Neural cell (in vitro differentiated cells): Measurements from ENCODE around the gene DSCAML1. TPM values are rescaled to one million over a fixed set of nuclear protein-coding genes. Genes with fewer than 3 reads are reported as not detected.
"Not testable (repeated sequence)": the region's sequence is repeated elsewhere in the genome, so short reads cannot be mapped to it uniquely, and the experiment has no call there.

ENCODE experiments used
- H2AFZ ChIP-seq: fragments of 200-600, 300-800 bp; sonication (generic), shearing (Covaris generic); 2 replicates; pipeline ENCODE4 v1.6.0; 2014; ENCODE audit warnings: low read depth, mild to moderate bottlenecking, antibody characterized with exemption, low read length, moderate library complexity
- H3F3A ChIP-seq: fragments of 200-600 bp; shearing (Covaris generic); 2 replicates; pipeline ENCODE4 v1.6.1; 2016; ENCODE audit warnings: mild to moderate bottlenecking, moderate library complexity, mixed read lengths, antibody characterized with exemption, low read length; ENCODE audit not compliant: insufficient read depth, poor library complexity, severe bottlenecking
- H3K27ac ChIP-seq: fragments of 200-600, 300-800 bp; sonication (generic), shearing (Covaris generic); 2 replicates; pipeline ENCODE4 v1.5.1; 2014; ENCODE audit warnings: mild to moderate bottlenecking, low read length, moderate library complexity
- H3K27me3 ChIP-seq: fragments of 300-800, 200-600 bp; sonication (generic), shearing (Covaris generic); 2 replicates; pipeline ENCODE4 v1.6.0; 2014; ENCODE audit warnings: mild to moderate bottlenecking, low read depth, low read length, moderate library complexity; ENCODE audit not compliant: insufficient read depth
- H3K36me3 ChIP-seq: fragments of 300-800, 200-600 bp; sonication (generic), shearing (Covaris generic); 2 replicates; pipeline ENCODE4 v1.5.1; 2014; ENCODE audit warnings: mild to moderate bottlenecking, antibody characterized with exemption, low read length, moderate library complexity; ENCODE audit not compliant: insufficient read depth
- H3K4me2 ChIP-seq: fragments of 300-800, 200-600 bp; sonication (generic), shearing (Covaris generic); 2 replicates; pipeline ENCODE4 v1.6.0; 2014; ENCODE audit warnings: mild to moderate bottlenecking, low read length
- H3K4me3 ChIP-seq: fragments of 300-800, 200-600 bp; sonication (generic), shearing (Covaris generic); 2 replicates; pipeline ENCODE4 v1.5.1; 2014; ENCODE audit warnings: mild to moderate bottlenecking, low read length, moderate library complexity
- H3K79me2 ChIP-seq: fragments of 200-600 bp; shearing (Covaris generic); replicated peaks from 2 replicates; pipeline ENCODE4 v1.6.0; 2014; ENCODE audit warnings: mild to moderate bottlenecking, low read length, moderate library complexity; ENCODE audit not compliant: insufficient read depth
- H3K9ac ChIP-seq: fragments of 300-800, 200-600 bp; sonication (generic), shearing (Covaris generic); 2 replicates; pipeline ENCODE4 v1.6.1; 2016; ENCODE audit warnings: mild to moderate bottlenecking, low read length, mixed read lengths
- H3K9me2 ChIP-seq: fragments of 200-600 bp; shearing (Covaris generic); 2 replicates; pipeline ENCODE4 v1.6.1; 2016; ENCODE audit warnings: mild to moderate bottlenecking, low read length, mixed read lengths; ENCODE audit not compliant: insufficient read depth
- H3K9me3 ChIP-seq: fragments of 200-600, 300-800 bp; sonication (generic), shearing (Covaris generic); 2 replicates; pipeline ENCODE4 v1.6.1; 2016; ENCODE audit warnings: mild to moderate bottlenecking, mixed run types, low read length, moderate library complexity, mixed read lengths
- H4K20me1 ChIP-seq: fragments of 200-600 bp; shearing (Covaris generic); 2 replicates; pipeline ENCODE4 v1.6.1; 2016; ENCODE audit warnings: mild to moderate bottlenecking, mixed run types; ENCODE audit not compliant: insufficient read depth
- CTCF ChIP-seq: fragments of 450-650 bp; IDR thresholded peaks from 2 replicates; pipeline ENCODE4 v1.5.1; 2014; ENCODE audit warnings: antibody characterized with exemption, mild to moderate bottlenecking, moderate library complexity; ENCODE audit not compliant: poor library complexity, severe bottlenecking
- EP300 ChIP-seq: fragments of 450-650 bp; conservative IDR thresholded peaks from 2 replicates; pipeline ENCODE4 v1.6.1; 2014; ENCODE audit warnings: antibody characterized with exemption, mild to moderate bottlenecking, moderate library complexity; ENCODE audit not compliant: poor library complexity, severe bottlenecking
- EZH2 ChIP-seq: fragments of 200-600, 300-800 bp; shearing (Covaris generic), sonication (generic); IDR thresholded peaks from 2 replicates; pipeline ENCODE4 v1.6.1; 2014; ENCODE audit warnings: antibody characterized with exemption, low read length, borderline replicate concordance, mild to moderate bottlenecking; ENCODE audit not compliant: insufficient read depth, poor library complexity, severe bottlenecking
- MXI1 ChIP-seq: fragments of 450-650 bp; conservative IDR thresholded peaks from 2 replicates; pipeline ENCODE4 v1.6.1; 2014; ENCODE audit warnings: antibody characterized with exemption, mild to moderate bottlenecking; ENCODE audit not compliant: poor library complexity, severe bottlenecking
- POLR2AphosphoS5 ChIP-seq: IDR thresholded peaks from 2 replicates; pipeline ENCODE4 v1.6.1; 2012
- RAD21 ChIP-seq: fragments of 450-650 bp; conservative IDR thresholded peaks from 2 replicates; pipeline ENCODE4 v1.6.1; 2014; ENCODE audit warnings: antibody characterized with exemption, mild to moderate bottlenecking, moderate library complexity
- REST ChIP-seq: IDR thresholded peaks from 2 replicates; pipeline ENCODE4 v1.6.1; 2012; ENCODE audit warnings: borderline replicate concordance
- SMC3 ChIP-seq: fragments of 450-650 bp; conservative IDR thresholded peaks from 2 replicates; pipeline ENCODE4 v1.6.1; 2014; ENCODE audit warnings: antibody characterized with exemption, mild to moderate bottlenecking, moderate library complexity; ENCODE audit not compliant: poor library complexity
- TAF1 ChIP-seq: IDR thresholded peaks from 2 replicates; pipeline ENCODE4 v1.6.1; 2012; ENCODE audit warnings: low read depth
- polyA plus RNA-seq: library from polyadenylated mRNA; depleted of rRNA; stranded (reverse); fragments of >200 nt; gene quantifications from 2 replicates; pipeline ENCODE4 v1.2.3, GENCODE V29; 2014

Gene DSCAML1
- polyA plus RNA-seq, 1 donor from 2014 or later = 1.3 TPM

GRCh38 chr11:117408356-117408755 lies 388.7 kb downstream of the DSCAML1 start:
- no peaks in the 10 kb centered on the region for H3K9me2 ChIP-seq
- no peaks in the 10 kb centered on the region for H3K9me3 ChIP-seq
- no peaks in the 10 kb centered on the region for H3K27me3 ChIP-seq
- H3K4me2 ChIP-seq = no peak overlapping the region
- no peaks in the 10 kb centered on the region for H3F3A ChIP-seq
- H3K27ac ChIP-seq = no peak overlapping the region
- H2AFZ ChIP-seq = no peak overlapping the region
- no peaks in the 10 kb centered on the region for H4K20me1 ChIP-seq
- H3K36me3 ChIP-seq = no peaks in the 10 kb centered on the region
- no peak overlapping the region for H3K4me3 ChIP-seq
- no peaks in the 10 kb centered on the region for H3K79me2 ChIP-seq
- TF ChIP-seq EZH2 (no peak), REST (no peak), SMC3 (no peak), MXI1 (no peak), EP300 (no peak), RAD21 (no peak), POLR2AphosphoS5 (no peak)
- no peak overlapping the region for H3K9ac ChIP-seq

GRCh38 chr11:117407016-117407415 lies 390.0 kb downstream of the DSCAML1 start:
- Histone ChIP-seq H3K4me3 (no peak overlapping the region), H3K79me2 (no peaks in the 10 kb centered on the region), H2AFZ (no peak overlapping the region), H3K27me3 (no peaks in the 10 kb centered on the region), H3F3A (no peaks in the 10 kb centered on the region), H3K9me2 (no peaks in the 10 kb centered on the region), H3K9me3 (no peaks in the 10 kb centered on the region), H4K20me1 (no peaks in the 10 kb centered on the region), H3K9ac (no peak overlapping the region), H3K27ac (no peak overlapping the region), H3K4me2 (no peak overlapping the region), H3K36me3 (no peaks in the 10 kb centered on the region)
- TF ChIP-seq RAD21 (no peak), MXI1 (no peak), POLR2AphosphoS5 (no peak), EP300 (no peak), EZH2 (no peak), REST (no peak), CTCF (no peak), SMC3 (no peak), TAF1 (no peak)

- not testable (repeated sequence) for H3K27me3 ChIP-seq, H2AFZ ChIP-seq, H3K9me3 ChIP-seq, H3K9ac ChIP-seq, H3K4me3 ChIP-seq, H3K27ac ChIP-seq, H3K36me3 ChIP-seq, H3K4me2 ChIP-seq, H4K20me1 ChIP-seq, H3K79me2 ChIP-seq, H3F3A ChIP-seq, H3K9me2 ChIP-seq
Measured at GRCh38 chr11:117405898-117406297, 391.1 kb downstream of the DSCAML1 start.

- not testable (repeated sequence) for H3K79me2 ChIP-seq, H2AFZ ChIP-seq, H3K27me3 ChIP-seq, H3K27ac ChIP-seq, H3F3A ChIP-seq, H3K9ac ChIP-seq, H3K4me2 ChIP-seq, H3K9me2 ChIP-seq, H3K4me3 ChIP-seq, H3K36me3 ChIP-seq, H3K9me3 ChIP-seq, H4K20me1 ChIP-seq
Measured at GRCh38 chr11:117399100-117399840, 397.7 kb downstream of the DSCAML1 start.
